Activated CD4-positive, alpha-beta T cell treated with anti-CD3 and anti-CD28 coated beads, Interleukin-2, amount 10 ng/mL, durations not matched to agents 24 days and 14 days (primary cell): ENCODE data around the gene CBLC. TPM values are rescaled to one million over a fixed set of nuclear protein-coding genes. Genes with fewer than 3 reads are reported as not detected.

ENCODE experiments used
- DNase-seq: peaks from one replicate; pipeline ENCODE4 v3.0.0; 2022
- H3K27ac Mint-ChIP-seq: one replicate; pipeline ENCODE4 v1.8.0; 2022; ENCODE audit warnings: mild to moderate bottlenecking, mixed read lengths
- H3K27me3 Mint-ChIP-seq: one replicate; pipeline ENCODE4 v1.8.0; 2022; ENCODE audit warnings: mixed read lengths
- H3K36me3 Mint-ChIP-seq: one replicate; pipeline ENCODE4 v1.8.0; 2022; ENCODE audit warnings: low read depth, mild to moderate bottlenecking, mixed read lengths
- H3K4me1 Mint-ChIP-seq: one replicate; pipeline ENCODE4 v1.8.0; 2021; ENCODE audit warnings: mixed read lengths
- H3K4me3 Mint-ChIP-seq: one replicate; pipeline ENCODE4 v1.8.0; 2022; ENCODE audit warnings: mild to moderate bottlenecking, moderate library complexity, mixed read lengths
- H3K9me3 Mint-ChIP-seq: one replicate; pipeline ENCODE4 v1.8.0; 2021; ENCODE audit warnings: mixed read lengths
- intact Hi-C: fragments of 100-400 bp; cut with micrococcal nuclease; formaldehyde crosslinking; loops from one replicate; pipeline ENCODE4 v1.15.1; 2023
- total RNA-seq: library from RNA; stranded (reverse); gene quantifications from 2 replicates; pipeline ENCODE4 v1.2.3, GENCODE V29; 2022

Gene CBLC
- total RNA-seq, 1 donor from 2014 or later: not detected

- Mint-ChIP-seq H3K27me3 (peaks cover 2% of the 10 kb centered on the region), H3K36me3 (peaks cover 77% of the 10 kb centered on the region), H3K9me3 (no peaks in the 10 kb centered on the region), H3K4me3 (peak overlapping the region; percentile 95), H3K27ac (peak overlapping the region; percentile 84), H3K4me1 (peaks cover 62% of the 10 kb centered on the region)
- peak; percentile 99 for DNase-seq
- intact Hi-C loops: loop anchor here (1.0 to 10.0 kb wide), 5 partner anchors 17 to 988 kb away; partner anchors contain the start of gene TOMM40
These were observed 24.7 kb upstream of the CBLC start for GRCh38 chr19:44752816-44753625.

DNA sequence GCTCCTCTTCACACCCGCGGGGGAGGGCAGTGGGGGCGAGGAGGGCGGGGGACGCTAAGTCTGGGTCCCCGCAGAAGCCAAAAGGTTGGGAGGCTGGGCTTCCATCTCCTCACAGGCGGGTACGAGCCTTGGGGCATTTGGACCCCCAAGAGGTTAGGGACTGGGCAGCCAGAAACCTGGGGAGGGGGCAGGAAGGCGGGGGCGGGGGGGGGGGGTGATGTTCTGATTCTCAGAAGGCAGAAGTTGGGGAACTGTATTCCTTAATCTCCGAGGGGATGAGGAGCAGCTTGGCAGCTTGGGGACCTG is 24.1 kb upstream of the CBLC start:
- H3K4me1 Mint-ChIP-seq: peaks cover 64% of the 10 kb centered on the region
- H3K36me3 Mint-ChIP-seq: peaks cover 81% of the 10 kb centered on the region
- peak overlapping the region; percentile 95 for H3K4me3 Mint-ChIP-seq
- intact Hi-C loops: loop anchor here (1.0 to 10.0 kb wide), 5 partner anchors 17 to 989 kb away; partner anchors contain the start of gene TOMM40
- peaks cover 2% of the 10 kb centered on the region for H3K27me3 Mint-ChIP-seq
- peak overlapping the region; percentile 84 for H3K27ac Mint-ChIP-seq
- DNase-seq: no peak
- H3K9me3 Mint-ChIP-seq: no peaks in the 10 kb centered on the region

DNA sequence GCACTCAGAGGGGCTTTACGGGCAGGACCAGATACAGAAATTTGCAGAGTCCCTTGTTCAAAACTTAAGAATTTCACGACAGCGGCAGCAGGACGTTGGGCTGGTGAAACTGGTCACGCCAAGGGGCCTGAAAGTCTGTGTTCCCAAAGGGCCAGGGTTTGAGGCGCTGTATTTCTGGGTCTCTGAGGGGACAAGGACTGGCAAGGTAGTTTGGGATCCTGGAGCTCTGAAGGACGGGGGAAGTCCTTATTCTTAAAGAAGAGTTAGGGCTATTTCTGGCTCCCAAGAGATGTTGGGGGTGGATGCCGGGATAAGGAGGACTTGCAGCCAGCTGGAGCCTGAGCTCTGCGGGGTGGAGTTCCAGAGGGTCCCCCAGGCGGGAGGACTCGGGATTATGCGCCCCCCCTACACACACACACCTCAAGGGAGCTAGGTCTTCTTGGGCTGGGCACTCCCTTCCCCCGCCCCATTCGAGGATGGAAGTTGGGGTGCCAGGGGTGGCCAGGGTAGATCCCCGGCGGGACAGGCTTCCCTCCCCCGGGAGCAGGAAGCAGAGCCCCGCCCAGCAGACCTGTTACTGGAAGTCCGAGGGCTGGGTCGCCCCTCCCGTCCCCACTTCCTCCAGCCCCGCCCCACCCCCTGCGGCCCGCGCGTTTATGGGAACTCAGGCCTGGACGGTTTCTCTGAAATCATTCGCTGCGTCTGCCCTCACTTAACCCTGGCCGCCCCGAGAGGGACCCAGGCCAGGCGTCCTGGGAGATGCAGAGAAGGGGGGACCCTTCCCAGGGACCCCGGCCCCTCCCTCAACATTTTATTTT is 23.5 kb upstream of the CBLC start:
- peak; percentile 95 for DNase-seq
- H3K36me3 Mint-ChIP-seq: peaks cover 84% of the 10 kb centered on the region
- peaks cover 2% of the 10 kb centered on the region for H3K27me3 Mint-ChIP-seq
- H3K9me3 Mint-ChIP-seq: no peaks in the 10 kb centered on the region
- H3K4me3 Mint-ChIP-seq: peak overlapping the region; percentile 95
- H3K4me1 Mint-ChIP-seq: peaks cover 64% of the 10 kb centered on the region
- intact Hi-C loops: loop anchor here (1.0 to 10.0 kb wide), 5 partner anchors 16 to 989 kb away; partner anchors contain the start of gene TOMM40
- peak overlapping the region; percentile 84 for H3K27ac Mint-ChIP-seq

- peaks cover 83% of the 10 kb centered on the region for H3K36me3 Mint-ChIP-seq
- H3K9me3 Mint-ChIP-seq: no peaks in the 10 kb centered on the region
- peak overlapping the region; percentile 95 for H3K4me3 Mint-ChIP-seq
- intact Hi-C loops: loop anchor here (10.0 kb wide), 1 partner anchor 990 kb away; no protein-coding TSS in a partner anchor
- H3K4me1 Mint-ChIP-seq: peaks cover 60% of the 10 kb centered on the region
- H3K27me3 Mint-ChIP-seq: peaks cover 2% of the 10 kb centered on the region
- no peak for DNase-seq
- H3K27ac Mint-ChIP-seq: peak overlapping the region; percentile 84
These were observed 23.0 kb upstream of the CBLC start for GRCh38 chr19:44754750-44755080.

DNA sequence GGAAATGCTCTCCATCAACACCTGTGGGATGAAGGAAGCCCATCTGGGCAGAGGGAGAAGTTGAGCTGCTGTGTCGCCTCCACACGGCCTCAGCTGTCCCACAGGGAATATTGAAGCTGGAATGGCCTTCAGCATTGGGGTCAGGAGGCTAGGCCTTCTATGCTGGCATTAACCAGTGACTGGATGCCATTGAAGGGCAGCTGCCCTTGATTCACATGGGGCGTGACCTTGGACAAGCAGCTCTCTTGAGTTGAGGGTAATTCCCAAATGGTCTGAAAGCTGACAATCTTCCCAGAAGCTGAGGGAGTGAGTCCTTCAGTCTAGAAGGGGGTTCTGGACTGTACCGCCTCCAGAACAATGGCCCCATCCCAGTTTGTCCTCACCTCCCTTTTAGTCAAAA is 22.5 kb upstream of the CBLC start:
- Mint-ChIP-seq H3K36me3 (peaks cover 82% of the 10 kb centered on the region), H3K27me3 (peaks cover 2% of the 10 kb centered on the region), H3K27ac (peak overlapping the region; percentile 84), H3K4me3 (peak overlapping the region; percentile 95), H3K9me3 (no peaks in the 10 kb centered on the region), H3K4me1 (peaks cover 59% of the 10 kb centered on the region)
- no peak for DNase-seq
- intact Hi-C loops: loop anchor here (10.0 kb wide), 1 partner anchor 990 kb away; no protein-coding TSS in a partner anchor

GRCh38 chr19:44756089-44756562 is 21.6 kb upstream of the CBLC start:
- H3K27ac Mint-ChIP-seq: peak overlapping the region; percentile 60
- peaks cover 82% of the 10 kb centered on the region for H3K36me3 Mint-ChIP-seq
- intact Hi-C loops: loop anchor here (10.0 kb wide), 1 partner anchor 991 kb away; no protein-coding TSS in a partner anchor
- peaks cover 2% of the 10 kb centered on the region for H3K27me3 Mint-ChIP-seq
- no peaks in the 10 kb centered on the region for H3K9me3 Mint-ChIP-seq
- H3K4me1 Mint-ChIP-seq: peaks cover 57% of the 10 kb centered on the region
- peak overlapping the region; percentile 34 for H3K4me3 Mint-ChIP-seq
- DNase-seq: no peak

DNA sequence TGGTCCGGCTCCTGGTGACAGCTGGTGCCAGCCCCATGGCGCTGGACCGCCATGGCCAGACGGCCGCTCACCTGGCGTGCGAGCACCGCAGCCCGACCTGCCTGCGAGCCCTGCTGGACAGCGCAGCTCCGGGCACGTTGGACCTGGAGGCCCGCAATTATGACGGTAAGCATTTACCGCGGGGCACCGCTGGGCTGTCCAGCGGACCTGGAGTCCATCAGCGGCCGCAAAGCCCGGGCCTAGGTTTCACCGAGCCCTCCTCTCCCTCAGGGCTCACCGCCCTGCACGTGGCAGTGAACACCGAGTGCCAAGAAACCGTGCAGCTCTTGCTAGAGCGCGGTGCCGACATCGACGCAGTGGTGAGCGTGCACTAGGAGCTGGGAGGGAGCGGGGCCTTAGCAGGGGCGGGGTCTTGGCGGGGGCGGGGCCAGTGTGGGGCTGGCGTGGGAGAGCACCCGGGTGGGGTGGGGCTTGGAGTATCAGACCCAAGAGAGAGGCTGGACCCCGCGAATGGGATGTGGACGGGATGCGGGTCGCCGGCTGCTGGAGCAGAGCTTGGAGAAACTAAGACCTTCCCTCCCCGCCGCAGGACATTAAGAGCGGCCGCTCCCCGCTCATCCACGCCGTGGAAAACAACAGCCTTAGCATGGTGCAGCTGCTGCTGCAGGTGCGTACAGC is 20.5 kb upstream of the CBLC start:
- Mint-ChIP-seq H3K4me3 (no peak overlapping the region), H3K9me3 (no peaks in the 10 kb centered on the region), H3K27me3 (peaks cover 2% of the 10 kb centered on the region), H3K27ac (no peak overlapping the region), H3K36me3 (peaks cover 76% of the 10 kb centered on the region), H3K4me1 (peaks cover 48% of the 10 kb centered on the region)
- DNase-seq: no peak
- intact Hi-C loops: loop anchor here (10.0 kb wide), 1 partner anchor 992 kb away; no protein-coding TSS in a partner anchor

GRCh38 chr19:44757735-44758505 is 19.8 kb upstream of the CBLC start:
- Mint-ChIP-seq H3K36me3 (peaks cover 72% of the 10 kb centered on the region), H3K4me1 (peaks cover 44% of the 10 kb centered on the region), H3K9me3 (no peaks in the 10 kb centered on the region), H3K4me3 (no peak overlapping the region), H3K27ac (peak overlapping the region; percentile 20), H3K27me3 (peaks cover 2% of the 10 kb centered on the region)
- no peak for DNase-seq
- intact Hi-C loops: loop anchor here (10.0 kb wide), 1 partner anchor 993 kb away; no protein-coding TSS in a partner anchor

GRCh38 chr19:44758596-44758995 is 19.1 kb upstream of the CBLC start:
- intact Hi-C loops: loop anchor here (10.0 kb wide), 1 partner anchor 994 kb away; no protein-coding TSS in a partner anchor
- Mint-ChIP-seq H3K4me3 (no peak overlapping the region), H3K36me3 (peaks cover 70% of the 10 kb centered on the region), H3K9me3 (no peaks in the 10 kb centered on the region), H3K4me1 (peaks cover 44% of the 10 kb centered on the region), H3K27ac (peak overlapping the region; percentile 5), H3K27me3 (no peaks in the 10 kb centered on the region)
- DNase-seq: no peak

- H3K4me1 Mint-ChIP-seq: peaks cover 45% of the 10 kb centered on the region
- no peaks in the 10 kb centered on the region for H3K27me3 Mint-ChIP-seq
- H3K36me3 Mint-ChIP-seq: peaks cover 65% of the 10 kb centered on the region
- no peak overlapping the region for H3K4me3 Mint-ChIP-seq
- DNase-seq: no peak
- no peaks in the 10 kb centered on the region for H3K9me3 Mint-ChIP-seq
- intact Hi-C loops: loop anchor here (10.0 kb wide), 1 partner anchor 994 kb away; no protein-coding TSS in a partner anchor
- peak overlapping the region; percentile 63 for H3K27ac Mint-ChIP-seq
These were observed 18.4 kb upstream of the CBLC start for GRCh38 chr19:44759083-44759804.

- peaks cover 46% of the 10 kb centered on the region for H3K36me3 Mint-ChIP-seq
- H3K4me1 Mint-ChIP-seq: peaks cover 36% of the 10 kb centered on the region
- H3K9me3 Mint-ChIP-seq: no peaks in the 10 kb centered on the region
- peak overlapping the region; percentile 66 for H3K27ac Mint-ChIP-seq
- H3K27me3 Mint-ChIP-seq: no peaks in the 10 kb centered on the region
- DNase-seq: no peak
- intact Hi-C loops: no loop called here
- H3K4me3 Mint-ChIP-seq: no peak overlapping the region
These were observed 15.7 kb upstream of the CBLC start for GRCh38 chr19:44762038-44762437.
